DOHH2 (cell line): Measurements from ENCODE around the gene HLTF.

Experiments
- H3F3A ChIP-seq: fragments of 200-600 bp; sonication (generic), shearing (Covaris generic); 2 replicates; pipeline ENCODE4 v1.6.0; 2016; ENCODE audit warnings: antibody characterized with exemption, mild to moderate bottlenecking; ENCODE audit not compliant: control insufficient read depth, insufficient read depth
- H3K27ac ChIP-seq: fragments of 200-600 bp; sonication (generic); 2 replicates; pipeline ENCODE4 v1.5.1; 2014; ENCODE audit warnings: low read depth, mild to moderate bottlenecking, low read length, moderate library complexity
- H3K27me3 ChIP-seq: fragments of 200-600 bp; sonication (generic); 2 replicates; pipeline ENCODE4 v1.6.1; 2014; ENCODE audit warnings: mild to moderate bottlenecking, low read length, mixed read lengths; ENCODE audit not compliant: control insufficient read depth
- H3K36me3 ChIP-seq: fragments of 200-600 bp; sonication (generic); 2 replicates; pipeline ENCODE4 v1.6.1; 2014; ENCODE audit warnings: mild to moderate bottlenecking, low read length, moderate library complexity, mixed read lengths; ENCODE audit not compliant: control insufficient read depth
- H3K4me1 ChIP-seq: fragments of 200-600 bp; sonication (generic); 2 replicates; pipeline ENCODE4 v1.6.1; 2014; ENCODE audit warnings: mild to moderate bottlenecking, low read length, mixed read lengths; ENCODE audit not compliant: control insufficient read depth
- H3K4me2 ChIP-seq: fragments of 200-600 bp; sonication (generic); 2 replicates; pipeline ENCODE4 v1.6.0; 2014; ENCODE audit warnings: mild to moderate bottlenecking, low read length, moderate library complexity
- H3K4me3 ChIP-seq: fragments of 200-600 bp; sonication (generic); 2 replicates; pipeline ENCODE4 v1.5.1; 2014; ENCODE audit warnings: mild to moderate bottlenecking, low read length, mixed read lengths
- H3K79me2 ChIP-seq: fragments of 200-600 bp; sonication (generic); 2 replicates; pipeline ENCODE4 v1.6.1; 2014; ENCODE audit warnings: mild to moderate bottlenecking, low read length, mixed read lengths; ENCODE audit not compliant: control insufficient read depth
- H3K9me2 ChIP-seq: fragments of 200-600 bp; sonication (generic); replicated peaks from 2 replicates; pipeline ENCODE4 v1.6.1; 2014; ENCODE audit warnings: mild to moderate bottlenecking, low read length, mixed read lengths; ENCODE audit not compliant: control insufficient read depth
- H3K9me3 ChIP-seq: fragments of 200-600 bp; sonication (generic); 2 replicates; pipeline ENCODE4 v1.6.1; 2014; ENCODE audit warnings: antibody characterized with exemption, low read length, mixed read lengths; ENCODE audit not compliant: control insufficient read depth, insufficient read depth
- H4K20me1 ChIP-seq: fragments of 200-600 bp; sonication (generic); 2 replicates; pipeline ENCODE4 v1.6.0; 2014; ENCODE audit warnings: low read depth, mild to moderate bottlenecking, antibody characterized with exemption, low read length, moderate library complexity; ENCODE audit not compliant: control insufficient read depth, insufficient read depth
- CTCF ChIP-seq: fragments of 200-600 bp; sonication (generic); IDR thresholded peaks from one replicate; pipeline ENCODE4 v1.5.1; 2014; ENCODE audit warnings: antibody characterized with exemption, mild to moderate bottlenecking, low read depth, low read length; ENCODE audit not compliant: poor library complexity, severe bottlenecking
- EZH2phosphoT487 ChIP-seq: fragments of 200-600 bp; sonication (generic); IDR thresholded peaks from 2 replicates; pipeline ENCODE4 v1.6.1; 2017; ENCODE audit warnings: borderline replicate concordance, mild to moderate bottlenecking, antibody characterized with exemption, low read length, moderate library complexity, mixed read lengths

HLTF gene

GRCh38 chr3:149080699-149081091, 5.6 kb downstream of the HLTF start:
- no peak overlapping the region for H3K4me3 ChIP-seq
- H3K4me1 ChIP-seq, result peaks cover 7% of the 10 kb centered on the region; the same call in 1 of the 2 replicates
- H3K9me2 ChIP-seq, result no peaks in the 10 kb centered on the region
- H4K20me1 ChIP-seq, result no peaks in the 10 kb centered on the region
- H3K27me3 ChIP-seq, result no peaks in the 10 kb centered on the region
- TF ChIP-seq CTCF, result no peak
- TF ChIP-seq EZH2phosphoT487, result no peak
- H3F3A ChIP-seq, result 0 out of 2 replicates have a peak, but pooled peaks cover 2% of the 10 kb centered on the region
- H3K36me3 ChIP-seq, result peaks cover 9% of the 10 kb centered on the region
- no peaks in the 10 kb centered on the region for H3K9me3 ChIP-seq
- H3K27ac ChIP-seq, result no peak overlapping the region
- no peak overlapping the region for H3K4me2 ChIP-seq
- peaks cover 48% of the 10 kb centered on the region for H3K79me2 ChIP-seq

- Histone ChIP-seq H3K4me3 (no peak overlapping the region), H3K4me1 (peaks cover 6% of the 10 kb centered on the region; the same call in 1 of the 2 replicates), H4K20me1 (no peaks in the 10 kb centered on the region), H3K79me2 (peaks cover 43% of the 10 kb centered on the region), H3K27ac (no peak overlapping the region), H3K9me3 (no peaks in the 10 kb centered on the region), H3K9me2 (no peaks in the 10 kb centered on the region), H3F3A (0 out of 2 replicates have a peak, but pooled peaks cover 2% of the 10 kb centered on the region), H3K4me2 (no peak overlapping the region), H3K36me3 (peaks cover 12% of the 10 kb centered on the region), H3K27me3 (no peaks in the 10 kb centered on the region)
- TF ChIP-seq CTCF (no peak), EZH2phosphoT487 (no peak)
Observed at GRCh38 chr3:149080011-149080698, 6.2 kb downstream of the HLTF start.

- Histone ChIP-seq H3K36me3 (peaks cover 13% of the 10 kb centered on the region), H3K27ac (no peak overlapping the region), H3K9me2 (no peaks in the 10 kb centered on the region), H3K79me2 (peaks cover 21% of the 10 kb centered on the region), H3F3A (0 out of 2 replicates have a peak, but pooled peaks cover 2% of the 10 kb centered on the region), H3K4me3 (no peak overlapping the region), H3K4me1 (no peaks in the 10 kb centered on the region), H3K4me2 (no peak overlapping the region), H4K20me1 (no peaks in the 10 kb centered on the region), H3K27me3 (no peaks in the 10 kb centered on the region), H3K9me3 (no peaks in the 10 kb centered on the region)
- no peak for TF ChIP-seq EZH2phosphoT487
- no peak for TF ChIP-seq CTCF
Observed at GRCh38 chr3:149077628-149078027, 8.7 kb downstream of the HLTF start.
